AG08396 (cell line): ENCODE measurements around the gene SLC39A2.
A peak's percentile ranks its signal among the peaks of the same experiment; 100 is the strongest.
"Not testable (repeated sequence)": the region's sequence is repeated elsewhere in the genome, so short reads cannot be mapped to it uniquely, and the experiment has no call there.

ENCODE experiments used
- DNase-seq: peaks from one replicate; pipeline ENCODE4 v3.0.0; 2012; ENCODE audit warnings: low spot score, mixed read lengths

SLC39A2 gene

GRCh38 chr14:21025371-21026273 lies 26.5 kb downstream of the SLC39A2 start:
- DNase-seq, result no peak

- no peak for DNase-seq
Observed at GRCh38 chr14:21026274-21026987, 27.3 kb downstream of the SLC39A2 start.

GRCh38 chr14:21026988-21027315 lies 27.9 kb downstream of the SLC39A2 start:
- DNase-seq, result no peak

DNA sequence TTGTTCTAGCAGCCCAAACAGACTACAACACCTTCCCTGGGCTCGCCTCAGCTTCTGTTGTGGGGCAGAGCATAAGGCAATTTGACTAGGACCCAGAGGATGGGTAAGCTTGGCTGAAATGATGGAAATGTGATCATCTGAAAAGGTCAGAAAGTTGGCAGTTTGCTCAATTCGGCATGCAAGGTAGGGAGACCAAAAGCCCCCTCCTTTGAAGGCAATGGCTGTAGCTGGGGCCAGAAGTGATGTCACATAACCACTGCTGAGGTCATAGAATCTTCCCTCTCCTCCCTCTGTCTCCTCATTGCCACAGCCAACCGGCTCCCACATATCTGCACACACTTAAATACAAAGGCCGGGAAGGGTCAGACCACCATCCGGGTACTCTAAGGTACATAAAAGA lies 30.8 kb downstream of the SLC39A2 start, which contains the start of gene TPPP2:
Gene TPPP2 (plus strand): TSS at position 301 of the 400 bp plus-strand sequence. CDS start 365 bp downstream, outside the sequence.
- DNase-seq, result no peak

- no peak for DNase-seq
Observed at GRCh38 chr14:21030531-21030930, 31.4 kb downstream of the SLC39A2 start.

GRCh38 chr14:21032326-21033132 lies 33.4 kb downstream of the SLC39A2 start:
- DNase-seq, result no peak

GRCh38 chr14:21033133-21033698 lies 34.1 kb downstream of the SLC39A2 start:
- no peak for DNase-seq

DNA sequence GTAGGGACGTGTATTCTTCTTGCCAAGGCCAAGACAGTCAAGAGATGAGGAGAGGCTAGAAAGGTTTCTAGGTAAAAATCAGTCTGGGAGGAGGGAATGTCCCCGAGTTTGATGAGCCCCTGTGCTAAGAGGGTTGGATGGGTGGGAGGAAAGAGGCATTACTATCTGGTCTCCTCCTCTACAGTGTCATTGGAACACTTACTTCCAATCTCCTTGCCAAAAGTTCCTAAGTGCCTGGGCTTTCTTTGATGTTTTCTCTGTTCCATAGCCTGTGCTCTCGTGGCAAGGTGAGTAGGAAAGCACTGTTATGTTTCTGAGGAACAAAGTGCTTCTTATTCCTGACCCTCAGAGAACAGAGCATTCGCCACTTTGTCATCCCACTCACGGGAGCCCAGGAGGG lies 35.6 kb downstream of the SLC39A2 start, which contains the start of gene RNASE13:
Gene RNASE13 (minus strand): TSS at position 101 of the 400 bp plus-strand sequence. CDS start 519 bp downstream, outside the sequence.
- no peak for DNase-seq

DNA sequence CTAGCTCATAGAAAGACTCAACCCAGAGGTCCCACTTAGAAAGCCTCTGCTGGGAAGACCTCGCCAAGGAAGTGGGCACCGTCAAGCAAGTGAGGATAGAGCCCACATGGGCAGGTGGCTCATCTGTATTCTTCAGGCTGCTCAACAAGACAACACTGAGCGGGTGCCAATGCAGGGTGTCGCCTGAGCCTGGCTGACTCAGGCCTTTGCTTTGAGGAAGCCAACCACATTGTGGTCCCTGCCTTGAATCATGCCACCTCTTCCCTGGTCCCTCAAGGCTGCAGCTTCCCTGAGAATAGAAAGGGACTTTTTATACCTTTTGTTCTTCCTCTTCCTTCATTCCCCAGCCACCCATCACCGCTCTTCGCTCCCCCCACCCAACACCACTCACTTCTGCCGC lies 37.7 kb downstream of the SLC39A2 start:
- DNase-seq, result no peak

DNA sequence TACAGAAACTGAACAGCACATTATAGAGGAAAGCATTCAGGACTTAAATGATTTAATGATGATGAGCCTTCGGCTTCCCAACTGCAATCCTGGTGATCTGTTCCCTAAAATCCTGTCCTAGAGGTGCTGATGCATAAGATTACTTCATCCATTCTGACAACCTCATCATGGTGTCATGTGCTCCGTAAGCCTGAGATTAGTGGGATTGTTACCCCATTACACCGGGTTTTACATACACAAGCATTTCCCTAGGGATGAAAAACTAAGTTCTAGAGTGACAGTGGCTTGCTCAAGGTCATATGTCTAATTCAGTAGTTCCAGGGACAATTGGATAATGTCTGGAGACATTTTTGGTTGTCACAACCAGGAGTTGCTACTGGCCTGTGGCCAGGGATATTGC lies 38.1 kb downstream of the SLC39A2 start:
- DNase-seq, result no peak

DNA sequence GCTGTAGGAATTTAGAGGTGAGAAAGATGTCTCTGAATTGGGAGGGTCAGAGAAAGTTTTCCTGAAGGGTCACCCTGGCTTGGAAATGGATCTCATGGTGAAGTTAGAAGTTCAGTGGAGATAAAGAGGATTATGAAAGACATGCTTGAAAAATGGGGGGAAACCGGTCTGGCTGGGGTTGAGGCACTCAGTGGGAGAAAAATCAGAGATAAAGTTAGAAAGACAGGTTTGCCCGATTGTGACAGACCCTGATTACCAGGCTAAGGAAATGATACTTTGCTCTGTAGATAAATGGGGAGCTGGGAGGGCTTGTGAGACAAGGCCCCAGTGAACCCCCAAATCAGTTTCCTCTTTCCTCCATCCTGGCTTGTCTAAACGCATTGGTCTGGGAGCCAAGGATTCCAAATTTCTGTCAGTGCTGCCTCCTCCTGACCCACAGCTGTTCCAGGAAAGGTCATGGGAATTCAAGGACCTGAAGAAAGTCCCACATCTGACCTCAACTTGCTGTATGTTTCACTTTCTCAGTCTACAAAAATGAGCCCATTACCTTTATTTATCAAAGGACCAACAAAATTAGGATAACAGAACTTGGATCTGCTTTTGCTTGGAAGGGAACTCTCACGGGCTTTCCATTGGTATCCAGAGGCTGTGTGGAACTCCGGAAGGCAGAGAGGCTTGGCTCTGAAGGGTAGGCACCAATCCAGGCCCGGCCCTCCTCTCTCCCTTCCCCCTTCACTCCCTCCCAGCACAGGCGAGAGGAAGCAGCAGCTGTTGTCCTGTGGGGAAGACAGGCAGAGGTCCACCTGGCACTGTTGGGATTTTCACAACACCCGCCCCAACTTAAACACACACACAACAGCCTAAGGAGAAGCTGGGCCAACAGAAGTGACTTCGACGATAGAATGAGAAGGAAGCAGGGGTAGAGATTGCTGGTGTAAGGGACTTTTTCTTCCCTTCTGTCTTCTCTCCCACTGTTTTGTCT lies 39.6 kb downstream of the SLC39A2 start:
- DNase-seq, result no peak

DNA sequence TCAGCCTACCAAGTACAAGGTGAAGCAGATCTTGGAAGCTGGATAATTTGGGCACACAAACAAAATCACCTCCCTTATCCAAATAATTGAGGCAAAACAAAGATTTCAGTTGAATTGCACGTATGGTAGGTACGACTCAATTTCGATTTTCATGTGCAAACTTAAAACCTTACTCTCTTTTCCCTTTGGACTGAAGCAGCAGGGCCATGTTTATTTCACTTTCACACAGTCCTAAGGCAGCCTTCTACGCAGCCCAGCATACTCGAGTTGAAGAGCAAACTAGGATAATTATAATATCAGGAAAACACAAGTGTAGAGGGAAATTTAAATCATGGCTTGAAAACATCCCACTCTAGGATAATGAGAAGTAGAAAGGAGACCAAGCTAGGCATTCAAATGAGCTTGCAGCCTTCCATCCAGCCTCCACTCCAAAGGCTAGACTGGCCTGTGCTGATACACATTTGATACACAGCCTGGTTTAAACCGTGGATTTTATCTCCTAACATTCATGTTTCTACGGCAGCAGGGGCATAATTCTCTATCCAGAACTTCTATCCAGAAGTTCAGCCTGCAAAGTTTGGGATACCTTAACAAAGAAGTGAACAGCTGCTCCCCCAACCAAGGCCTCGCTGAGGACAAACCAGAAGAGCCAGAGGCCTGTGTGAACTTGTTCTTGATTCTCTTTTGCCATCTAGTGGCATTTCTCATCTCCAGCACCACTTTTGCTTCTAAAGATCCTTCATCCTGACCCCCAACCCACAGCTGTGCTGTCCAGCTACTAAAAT lies 40.7 kb downstream of the SLC39A2 start:
- peak; percentile 61 for DNase-seq

GRCh38 chr14:21040370-21040925 lies 41.4 kb downstream of the SLC39A2 start:
- DNase-seq, result no peak

DNA sequence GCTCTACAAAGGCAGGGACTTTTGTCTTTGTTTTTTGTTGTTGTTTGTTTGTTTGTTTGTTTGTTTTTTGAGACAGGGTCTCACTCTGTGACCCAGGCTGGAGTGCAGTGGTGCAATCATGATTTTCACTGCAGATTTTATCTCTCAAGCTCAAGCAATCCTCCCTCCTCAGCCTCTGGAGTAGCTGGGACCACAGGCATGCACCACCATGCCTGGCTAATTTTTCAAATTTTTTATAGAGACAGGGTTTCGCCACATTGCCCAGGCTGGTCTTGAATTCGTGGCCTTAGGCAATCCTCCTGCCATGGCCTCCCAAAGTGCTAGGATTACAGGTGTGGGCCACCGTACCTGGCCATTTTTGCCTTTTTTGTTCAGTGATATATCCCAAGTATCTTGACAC lies 41.8 kb downstream of the SLC39A2 start:
- DNase-seq, result not testable (repeated sequence)

GRCh38 chr14:21041676-21042433 lies 42.8 kb downstream of the SLC39A2 start, which contains the start of gene RNASE7:
RNASE7 (plus strand) TSS chr14:21042362; CDS start chr14:21042993, 631 bp downstream.
- no peak for DNase-seq

- no peak for DNase-seq
Observed at GRCh38 chr14:21042918-21043317, 43.8 kb downstream of the SLC39A2 start.

DNA sequence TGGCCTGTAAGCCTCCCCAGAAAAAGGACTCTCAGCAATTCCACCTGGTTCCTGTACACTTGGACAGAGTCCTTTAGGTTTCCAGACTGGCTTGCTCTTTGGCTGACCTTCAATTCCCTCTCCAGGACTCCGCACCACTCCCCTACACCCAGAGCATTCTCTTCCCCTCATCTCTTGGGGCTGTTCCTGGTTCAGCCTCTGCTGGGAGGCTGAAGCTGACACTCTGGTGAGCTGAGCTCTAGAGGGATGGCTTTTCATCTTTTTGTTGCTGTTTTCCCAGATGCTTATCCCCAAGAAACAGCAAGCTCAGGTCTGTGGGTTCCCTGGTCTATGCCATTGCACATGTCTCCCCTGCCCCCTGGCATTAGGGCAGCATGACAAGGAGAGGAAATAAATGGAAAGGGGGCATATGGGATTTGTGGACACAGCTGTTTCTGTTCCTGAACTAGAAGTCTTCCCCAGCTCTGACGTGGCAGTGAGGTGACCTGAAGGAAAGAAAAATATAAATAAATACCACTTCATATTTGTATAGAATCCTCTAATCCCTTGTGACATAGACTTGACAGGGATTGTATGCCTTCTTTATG lies 44.4 kb downstream of the SLC39A2 start:
- DNase-seq, result no peak

GRCh38 chr14:21043974-21044618 lies 45.0 kb downstream of the SLC39A2 start:
- DNase-seq, result no peak
